Renal cortex interstitium (tissue), 15 donors: Measurements from ENCODE around the gene KRTAP19-3. TPM values are rescaled to one million over a fixed set of nuclear protein-coding genes. Genes with fewer than 3 reads are reported as not detected.
"Not testable (repeated sequence)": the region's sequence is repeated elsewhere in the genome, so short reads cannot be mapped to it uniquely, and the experiment has no call there.

Experiments used
- DNase-seq, 11 donors: peaks; one replicate each; pipeline ENCODE4 v3.0.0-alpha.2; 2013; ENCODE audit warnings: low read depth in 9 of 11, low spot score in 4 of 11; ENCODE audit errors: extremely low read depth in 1 of 11
- long read RNA-seq, 16 experiments: transcript quantifications; one replicate each; lab custom pipeline, GENCODE V29; 2026
- polyA plus RNA-seq, 3 donors: library from polyadenylated mRNA; unstranded; fragments of 120-200 nt; gene quantifications; one replicate each; pipeline ENCODE4 v1.2.1, GENCODE V29; 2013; ENCODE audit not compliant: insufficient read length in 3 of 3

The KRTAP19-3 gene
- polyA plus RNA-seq = not detected
- long read RNA-seq, donor 1 = 0 reads
- long read RNA-seq, donor 2 = 0 reads
- long read RNA-seq, donor 3 = 0 reads
- long read RNA-seq, donor 4 = 0 reads
- long read RNA-seq, donor 5 = 0 reads
- long read RNA-seq, donor 6 = 0 reads
- long read RNA-seq, donor 7 = 0 reads
- long read RNA-seq, donor 8 = 0 reads
- long read RNA-seq, donor 9 = 0 reads
- long read RNA-seq, donor 10 = 0 reads
- long read RNA-seq, donor 11 = 0 reads
- long read RNA-seq, donor 12 = 0 reads
- long read RNA-seq, donor 13 = 0 reads
- long read RNA-seq, donor 14 = 0 reads
- long read RNA-seq, donor 15 = 0 reads
- long read RNA-seq, donor 16 = 0 reads

DNA sequence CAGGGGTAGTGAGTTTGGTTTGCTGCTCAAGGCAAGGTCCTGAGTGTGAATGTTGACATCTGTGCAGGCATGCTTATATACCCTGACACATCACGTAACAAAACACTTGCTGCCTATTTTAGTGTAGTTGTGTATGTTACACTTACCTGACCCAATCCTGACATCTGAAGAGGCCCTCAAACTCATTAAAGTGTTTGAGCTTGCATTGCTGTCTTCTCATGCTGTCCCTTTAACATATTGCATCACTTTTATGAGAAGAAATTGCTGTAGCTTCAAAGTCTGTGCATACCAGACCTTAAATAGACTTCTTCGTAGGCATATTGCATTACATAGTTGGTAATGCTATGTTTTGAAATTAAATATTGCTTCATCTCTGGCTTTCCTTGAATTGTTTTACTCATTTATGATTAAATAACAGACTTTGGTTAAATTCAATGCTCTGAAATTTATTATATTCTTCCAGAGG, at the start of gene KRTAP19-3:
KRTAP19-3 (minus strand) TSS at position 51 of the 466 bp plus-strand sequence. CDS start 56 bp downstream, outside the sequence.
- DNase-seq = no peak

GRCh38 chr21:30518876-30519275, 27.1 kb upstream of the KRTAP19-3 start:
- peak in 3 of 11 donors; percentile 1 to 2 (median 2) for DNase-seq

- DNase-seq = no peak
Observed at GRCh38 chr21:30515681-30516080, 23.9 kb upstream of the KRTAP19-3 start.

GRCh38 chr21:30505621-30506205, 13.9 kb upstream of the KRTAP19-3 start:
- DNase-seq = not testable (repeated sequence)

DNA sequence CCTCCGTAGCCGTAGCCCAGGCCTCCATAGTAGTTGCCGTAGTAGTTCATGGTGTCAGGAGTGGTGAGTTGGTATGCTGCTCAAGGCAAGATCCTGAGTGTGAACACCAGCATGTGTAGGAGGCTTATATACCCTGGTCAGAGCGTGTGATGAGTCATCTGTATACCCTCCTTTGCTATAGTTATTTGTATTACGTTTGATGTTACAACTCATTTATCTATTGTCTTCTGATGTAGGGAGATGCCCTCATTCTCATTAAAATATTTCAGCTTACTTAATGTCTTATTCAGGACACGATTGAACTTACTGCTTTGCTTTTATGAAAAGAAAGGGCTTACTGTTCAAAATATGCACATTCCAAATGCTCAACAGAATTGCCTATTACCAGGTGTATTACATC, 10.2 kb upstream of the KRTAP19-3 start, which contains the start of gene KRTAP19-5:
KRTAP19-5 (minus strand) TSS at position 101 of the 400 bp plus-strand sequence; CDS start at position 50, 51 bp downstream.
- no peak for DNase-seq

- DNase-seq = no peak
Observed at GRCh38 chr21:30497065-30497464, 5.3 kb upstream of the KRTAP19-3 start, which contains the start of gene KRTAP19-4. Gene KRTAP19-4 (minus strand): TSS chr21:30497165. CDS start chr21:30497110, 55 bp downstream.

GRCh38 chr21:30487336-30487735, 4.5 kb downstream of the KRTAP19-3 start, which contains the start of gene KRTAP19-2:
Gene KRTAP19-2 (minus strand): TSS chr21:30487436. CDS start chr21:30487348, 88 bp downstream.
- DNase-seq = no peak

- DNase-seq = no peak
Observed at GRCh38 chr21:30486180-30486579, 5.6 kb downstream of the KRTAP19-3 start.

DNA sequence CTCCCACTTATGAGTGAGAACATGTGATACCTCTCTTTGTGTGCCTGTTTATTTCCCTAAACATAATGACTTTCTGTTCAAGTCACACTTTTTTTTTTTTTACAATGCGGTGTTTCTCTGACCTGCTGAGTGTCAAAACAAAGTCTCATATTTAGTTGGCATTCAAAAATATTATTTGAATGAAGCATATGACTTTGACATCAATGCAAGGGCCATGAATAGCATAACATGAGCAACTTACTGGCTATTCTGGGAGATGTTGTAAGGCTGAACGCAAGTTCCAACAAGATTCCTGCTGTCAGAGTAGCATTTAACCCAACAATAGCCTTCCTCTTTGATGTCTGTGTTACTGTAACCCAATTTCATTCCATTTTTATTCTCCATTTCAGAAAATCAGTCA, 9.7 kb downstream of the KRTAP19-3 start:
- no peak for DNase-seq

DNA sequence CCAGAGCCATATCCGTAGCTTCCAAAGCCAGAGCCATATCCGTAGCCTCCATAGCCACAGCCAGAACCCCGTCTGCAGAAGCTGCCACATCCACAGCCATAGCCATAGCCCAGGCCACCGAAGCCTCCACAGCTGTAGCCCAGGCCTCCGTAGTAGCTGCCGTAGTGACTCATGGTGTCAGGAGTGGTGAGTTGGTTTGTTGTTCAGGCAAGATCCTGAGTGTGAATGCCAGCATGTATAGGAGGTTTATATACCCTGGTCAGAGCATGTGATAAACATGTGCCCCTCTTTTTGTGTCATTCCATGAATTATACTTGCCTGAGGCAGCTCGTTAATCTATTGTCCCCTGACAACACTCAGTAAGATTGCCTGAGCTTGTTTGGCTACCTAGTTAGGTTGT, 11.7 kb downstream of the KRTAP19-3 start, which contains the start of gene KRTAP19-1:
KRTAP19-1 (minus strand) TSS at position 223 of the 400 bp plus-strand sequence; CDS start at position 173, 50 bp downstream.
- DNase-seq = no peak

GRCh38 chr21:30479259-30479658, 12.6 kb downstream of the KRTAP19-3 start:
- DNase-seq = no peak

GRCh38 chr21:30478004-30478403, 13.8 kb downstream of the KRTAP19-3 start:
- DNase-seq = no peak

DNA sequence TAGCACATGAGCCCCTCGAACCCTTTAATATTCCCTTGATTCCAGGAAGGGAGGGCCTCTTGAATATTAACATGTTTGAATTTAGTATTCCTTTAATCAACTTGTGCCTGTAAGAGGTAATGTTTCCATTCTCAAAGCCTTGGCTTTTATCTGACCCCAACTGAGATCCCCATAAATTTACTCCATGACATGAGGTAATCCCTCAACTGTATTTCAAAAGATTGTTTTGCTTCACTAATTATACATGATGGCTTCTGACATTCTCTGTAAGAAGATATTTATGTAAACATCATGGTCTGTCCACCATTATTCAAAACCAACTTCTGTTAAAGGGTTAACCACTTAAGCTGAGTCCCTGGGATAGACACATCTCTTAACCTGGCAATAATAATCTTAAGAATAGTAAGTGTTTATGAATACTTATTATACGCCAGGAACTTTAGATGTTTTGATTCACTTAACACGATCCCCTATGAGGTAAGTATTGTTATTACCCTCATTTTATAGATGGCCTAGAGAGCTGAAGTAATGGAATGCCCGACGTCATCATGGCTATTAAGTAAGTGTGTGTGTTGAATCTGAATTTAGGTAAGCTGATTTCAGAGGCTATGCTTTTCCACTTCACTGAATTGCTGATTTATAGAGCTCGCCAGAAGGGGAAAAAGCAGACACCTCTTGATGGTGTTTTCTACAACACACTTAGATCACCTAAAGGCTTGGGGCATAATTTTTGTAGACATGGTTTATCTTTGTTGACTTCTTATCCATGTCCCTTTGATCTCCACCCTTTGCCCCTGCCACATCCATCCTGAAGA, 22.7 kb downstream of the KRTAP19-3 start:
- peak in 8 of 11 donors; percentile 10 to 56 (median 22) for DNase-seq

- DNase-seq = no peak
Observed at GRCh38 chr21:30463713-30464112, 28.1 kb downstream of the KRTAP19-3 start.

DNA sequence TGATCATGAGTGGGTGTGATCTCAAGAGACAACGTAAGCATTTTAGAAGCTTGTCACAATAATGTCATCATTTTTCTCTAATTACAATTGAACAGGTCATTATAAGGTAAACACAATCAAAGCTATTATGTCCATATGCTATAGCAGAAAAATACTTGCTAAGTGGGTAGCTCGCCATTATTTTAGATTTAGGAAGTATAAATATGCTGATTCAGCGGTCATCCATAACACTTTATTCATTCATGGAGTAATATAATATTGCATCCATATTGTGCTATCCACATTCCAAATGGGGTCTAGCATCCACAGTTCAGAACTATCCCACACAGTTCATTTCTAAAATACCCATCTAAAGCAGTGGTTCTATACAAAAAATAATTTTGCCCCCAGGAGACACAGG, 43.3 kb downstream of the KRTAP19-3 start:
- DNase-seq = no peak

DNA sequence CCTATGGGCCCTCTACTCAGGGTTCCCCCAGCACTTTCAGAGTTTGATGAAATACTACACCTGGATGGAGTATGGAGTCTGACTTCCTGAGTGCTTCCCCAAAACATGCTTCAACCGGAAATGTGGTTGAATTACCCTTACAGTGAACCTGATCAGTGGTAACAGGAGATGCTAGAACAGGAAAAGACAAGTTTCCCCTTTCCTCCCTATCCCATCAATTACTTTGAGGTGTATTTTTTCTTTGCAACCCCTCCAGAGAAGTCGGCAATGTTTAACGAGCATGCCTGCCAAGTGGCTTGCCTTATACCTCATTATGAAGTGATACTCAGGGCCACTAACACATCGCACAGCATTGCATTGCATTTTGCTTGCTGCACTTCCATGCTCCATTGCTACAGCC, 44.8 kb downstream of the KRTAP19-3 start:
- peak in 3 of 11 donors; percentile 1 to 24 (median 17) for DNase-seq

GRCh38 chr21:30444204-30444603, 47.6 kb downstream of the KRTAP19-3 start:
- DNase-seq = no peak

- DNase-seq = no peak
Observed at GRCh38 chr21:30443226-30443625, 48.6 kb downstream of the KRTAP19-3 start.
